H1 (cell line): ENCODE measurements around the gene TROAP. TPM values are rescaled to one million over a fixed set of nuclear protein-coding genes. Genes with fewer than 3 reads are reported as not detected.

ENCODE experiments used
- CTCF ChIA-PET: fragments of 300-600 bp; sonication (Branson Sonifier 250); formaldehyde crosslinking; loops from one replicate; lab custom pipeline; 2021; ENCODE audit not compliant: partially characterized antibody; lab: Charles Lee
- POLR2A ChIA-PET: fragments of 300-600 bp; sonication (Branson Sonifier 250); formaldehyde crosslinking; loops from one replicate; lab custom pipeline; 2021; ENCODE audit warnings: inconsistent platforms; ENCODE audit not compliant: partially characterized antibody; lab: Charles Lee
- DNase-seq, 2 experiments: peaks; one replicate each; pipeline versions ENCODE4 v3.0.0 to v3.0.0-alpha.2; 2010 to 2022; ENCODE audit warnings: low spot score in 2 of 2, low read depth in 1 of 2, mixed read lengths in 1 of 2
- FAIRE-seq: peaks from 2 replicates; lab custom pipeline; 2011; peaks lifted over from hg19 to GRCh38; lab: Jason Lieb, UNC
- H2AFZ ChIP-seq: 2 replicates; pipeline ENCODE4 v1.8.1; 2012; ENCODE audit warnings: low read length, inconsistent platforms
- H2AK5ac ChIP-seq: 2 replicates; pipeline ENCODE4 v1.6.1; 2013; ENCODE audit warnings: low read depth, low read length
- H2BK120ac ChIP-seq: replicated peaks from 2 replicates; pipeline ENCODE3; 2013; ENCODE audit warnings: low read depth, low read length, inconsistent platforms
- H2BK12ac ChIP-seq: 2 replicates; pipeline ENCODE4 v1.6.1; 2013; ENCODE audit warnings: low read depth, low read length
- H2BK15ac ChIP-seq: 2 replicates; pipeline ENCODE4 v1.6.1; 2013; ENCODE audit warnings: low read length
- H2BK20ac ChIP-seq: 2 replicates; pipeline ENCODE4 v1.6.1; 2013; ENCODE audit warnings: low read length
- H2BK5ac ChIP-seq: 2 replicates; pipeline ENCODE4 v1.6.1; 2013; ENCODE audit warnings: low read depth, low read length
- H3K14ac ChIP-seq: 2 replicates; pipeline ENCODE4 v1.6.1; 2013; ENCODE audit warnings: inconsistent platforms; ENCODE audit not compliant: insufficient read length
- H3K18ac ChIP-seq: 2 replicates; pipeline ENCODE4 v1.6.1; 2013; ENCODE audit warnings: low read length; ENCODE audit errors: extremely low read depth
- H3K23ac ChIP-seq: 2 replicates; pipeline ENCODE4 v1.6.1; 2013; ENCODE audit warnings: inconsistent platforms; ENCODE audit not compliant: insufficient read length
- H3K23me2 ChIP-seq: 2 replicates; pipeline ENCODE4 v1.6.1; 2013; ENCODE audit warnings: low read depth, low read length
- H3K27ac ChIP-seq: 2 replicates; pipeline ENCODE4 v1.6.1; 2011; ENCODE audit warnings: low read depth, low read length, inconsistent platforms
- H3K27me3 ChIP-seq, 4 experiments: replicated peaks in 1 of 4; 1 replicate in 1 of 4; 2 replicates in 3 of 4; pipeline versions ENCODE4 v1.6.1 to v1.8.1; 2011 to 2013; ENCODE audit warnings: low read length in 3 of 4, mild to moderate bottlenecking in 3 of 4, inconsistent platforms in 2 of 4, mixed read lengths in 2 of 4, moderate library complexity in 1 of 4; ENCODE audit not compliant: control insufficient read depth in 3 of 4, insufficient read depth in 3 of 4; ENCODE audit errors: extremely low read depth in 1 of 4
- H3K36me3 ChIP-seq, 4 experiments: 2 replicates each; pipeline versions ENCODE4 v1.6.1 to v1.8.1; 2011 to 2013; ENCODE audit warnings: mild to moderate bottlenecking in 4 of 4, low read length in 3 of 4, moderate library complexity in 2 of 4, control low read depth in 1 of 4, inconsistent platforms in 1 of 4; ENCODE audit not compliant: insufficient read depth in 4 of 4, control insufficient read depth in 2 of 4
- H3K4ac ChIP-seq: replicated peaks from 2 replicates; pipeline ENCODE3; 2013; ENCODE audit warnings: low read length, low read depth, mixed read lengths, inconsistent platforms; ENCODE audit not compliant: insufficient read length
- H3K4me1 ChIP-seq, 4 experiments: replicated peaks in 1 of 4; 1 replicate in 1 of 4; 2 replicates in 3 of 4; pipeline versions ENCODE4 v1.6.1 to v1.8.1; 2011 to 2013; ENCODE audit warnings: low read length in 3 of 4, inconsistent platforms in 2 of 4, mixed read lengths in 1 of 4; ENCODE audit not compliant: insufficient read depth in 4 of 4, control insufficient read depth in 3 of 4
- H3K4me2 ChIP-seq, 2 experiments: 2 replicates each; pipeline versions ENCODE4 v1.6.1 to v1.8.1; 2011 to 2013; ENCODE audit warnings: low read depth in 2 of 2, low read length in 2 of 2, control low read depth in 1 of 2, inconsistent platforms in 1 of 2, mild to moderate bottlenecking in 1 of 2; ENCODE audit not compliant: insufficient read depth in 1 of 2
- H3K4me3 ChIP-seq, 4 experiments: fragments of 200-600, 300-600 bp in 1 of 4; sonication (generic), shearing (Covaris generic), sonication (Bioruptor Twin) in 1 of 4; 2 replicates each; pipeline versions ENCODE4 v1.5.1 to v1.8.1; 2011 to 2016; ENCODE audit warnings: low read length in 4 of 4, low read depth in 3 of 4, control low read depth in 2 of 4, inconsistent platforms in 2 of 4, mild to moderate bottlenecking in 2 of 4, mixed read lengths in 1 of 4, moderate library complexity in 1 of 4; ENCODE audit not compliant: insufficient read depth in 2 of 4; ENCODE audit errors: extremely low read depth in 1 of 4
- H3K56ac ChIP-seq: replicated peaks from 2 replicates; pipeline ENCODE3; 2013; ENCODE audit warnings: low read depth, mild to moderate bottlenecking, mixed read lengths, low read length, inconsistent platforms; ENCODE audit not compliant: insufficient read length
- H3K79me1 ChIP-seq: 2 replicates; pipeline ENCODE4 v1.6.1; 2013; ENCODE audit warnings: low read depth, low read length, control low read depth
- H3K79me2 ChIP-seq, 2 experiments: 2 replicates each; pipeline versions ENCODE4 v1.6.1 to v1.8.1; 2012 to 2013; ENCODE audit warnings: low read length in 2 of 2, mild to moderate bottlenecking in 2 of 2, inconsistent platforms in 1 of 2; ENCODE audit not compliant: insufficient read depth in 2 of 2, control insufficient read depth in 1 of 2
- H3K9ac ChIP-seq, 4 experiments: replicated peaks in 1 of 4; 1 replicate in 1 of 4; 2 replicates in 3 of 4; pipeline versions ENCODE4 v1.6.1 to v1.8.1; 2011 to 2013; ENCODE audit warnings: low read depth in 3 of 4, low read length in 3 of 4, control low read depth in 2 of 4, mild to moderate bottlenecking in 2 of 4, moderate library complexity in 2 of 4, inconsistent platforms in 1 of 4; ENCODE audit errors: extremely low read depth in 1 of 4
- H3K9me3 ChIP-seq, 2 experiments: 2 replicates each; pipeline versions ENCODE4 v1.6.1 to v1.8.1; 2012 to 2013; ENCODE audit warnings: mild to moderate bottlenecking in 2 of 2, moderate library complexity in 2 of 2, control low read depth in 1 of 2, inconsistent platforms in 1 of 2, low read depth in 1 of 2, low read length in 1 of 2, mixed read lengths in 1 of 2; ENCODE audit not compliant: insufficient read depth in 2 of 2
- H4K20me1 ChIP-seq, 2 experiments: replicated peaks in 1 of 2; 2 replicates each; pipeline versions ENCODE3 to v1.8.1; 2011 to 2013; ENCODE audit warnings: inconsistent platforms in 2 of 2, low read length in 2 of 2, mild to moderate bottlenecking in 1 of 2; ENCODE audit not compliant: insufficient read depth in 2 of 2, control insufficient read depth in 1 of 2
- H4K5ac ChIP-seq: 2 replicates; pipeline ENCODE4 v1.6.1; 2013; ENCODE audit warnings: low read length, low read depth, mixed read lengths, inconsistent platforms; ENCODE audit not compliant: insufficient read length
- H4K8ac ChIP-seq: 2 replicates; pipeline ENCODE4 v1.8.0; 2013; ENCODE audit warnings: mild to moderate bottlenecking, moderate library complexity, low read length, inconsistent platforms; ENCODE audit not compliant: insufficient read depth; ENCODE audit errors: extremely low read depth
- H4K91ac ChIP-seq: replicated peaks from 2 replicates; pipeline ENCODE3; 2013; ENCODE audit warnings: low read length, mixed read lengths, inconsistent platforms; ENCODE audit not compliant: insufficient read length
- WGBS, 2 experiments: shearing (Covaris generic) in 1 of 2; methylation state at CpG; one replicate each; pipeline versions ENCODE4 v1.1.6 to v1.1.7; 2013 to 2015; ENCODE audit warnings: low lambda C conversion rate in 2 of 2, mixed read lengths in 2 of 2, inconsistent platforms in 1 of 2, low coverage in 1 of 2, missing lambda C conversion rate in 1 of 2; ENCODE audit not compliant: insufficient replicate concordance in 2 of 2, insufficient coverage in 1 of 2, insufficient read length in 1 of 2; ENCODE audit errors: extremely low coverage in 1 of 2, missing lambda C conversion rate in 1 of 2; 5-methylcytosine and 5-hydroxymethylcytosine counted together
- polyA plus RNA-seq, 7 experiments: library from polyadenylated mRNA; depleted of rRNA in 3 of 7; stranded (reverse) in 5 of 7; unstranded in 2 of 7; fragments of >200 nt in 5 of 7; fragments of 200-250 nt in 2 of 7; gene quantifications; 1 replicate in 5 of 7; 2 replicates in 1 of 7; 4 replicates in 1 of 7; pipeline versions ENCODE4 v1.2.1 to v1.2.3, GENCODE V29; 2011 to 2013; ENCODE audit warnings: missing spikeins in 2 of 7, mixed read lengths in 2 of 7
- total RNA-seq: library from RNA; stranded (reverse); fragmentation: NEBNext Ultra II Directional; extraction: Animal tissue kit (Norgen Biotek cat#: 25700); gene quantifications from 2 replicates; pipeline ENCODE4 v1.2.1, GENCODE V29; 2021

Gene TROAP
- total and polyA plus RNA-seq, 2 of the 8 experiments (the other 6 are each of a cell fraction or from before 2014, with no cell fraction given) = 36.7 to 52.0 TPM

DNA sequence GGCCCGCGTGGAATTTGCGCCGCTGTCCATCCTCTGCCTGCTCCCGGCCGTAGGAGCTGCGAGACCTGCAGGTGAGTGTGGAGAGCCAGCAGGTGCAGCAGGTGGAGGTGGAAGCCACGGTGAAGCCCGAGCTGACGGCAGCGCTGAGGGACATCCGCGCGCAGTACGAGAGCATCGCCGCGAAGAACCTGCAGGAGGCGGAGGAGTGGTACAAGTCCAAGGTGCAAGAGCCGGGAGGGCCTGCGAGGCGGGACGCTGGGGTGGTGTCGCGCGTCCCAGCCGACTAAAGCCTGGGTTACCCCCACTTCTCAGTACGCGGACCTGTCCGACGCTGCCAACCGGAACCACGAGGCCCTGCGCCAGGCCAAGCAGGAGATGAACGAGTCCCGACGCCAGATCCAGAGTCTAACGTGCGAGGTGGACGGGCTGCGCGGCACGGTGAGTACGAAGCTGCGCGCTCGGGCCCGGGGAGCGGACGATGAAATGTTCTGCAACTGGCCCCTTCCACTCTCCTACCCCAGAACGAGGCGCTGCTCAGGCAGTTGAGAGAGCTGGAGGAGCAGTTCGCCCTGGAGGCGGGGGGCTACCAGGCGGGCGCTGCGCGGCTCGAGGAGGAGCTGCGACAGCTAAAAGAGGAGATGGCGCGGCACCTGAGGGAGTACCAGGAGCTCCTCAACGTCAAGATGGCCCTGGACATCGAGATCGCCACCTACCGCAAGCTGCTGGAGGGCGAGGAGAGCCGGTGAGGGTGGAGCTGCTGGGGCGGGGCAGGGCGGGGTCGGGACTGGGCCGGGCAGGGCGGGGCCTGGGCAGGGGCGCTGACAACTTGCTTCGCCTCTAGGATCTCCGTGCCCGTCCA is 26.0 kb upstream of the TROAP start:
- Histone ChIP-seq H3K4me1 (peaks cover 0 to 36% (median 17%) of the 10 kb centered on the region in 4 experiments; a peak in 6 of 7 replicates), H2AFZ (peak overlapping the region; percentile 88; the same call in 1 of the 2 replicates)

More for the DNA sequence above, 26.0 kb upstream of the TROAP start:
- Histone ChIP-seq H3K27ac (no peak overlapping the region), H3K9ac (no peak overlapping the region), H3K4me3 (peak overlapping the region; percentile 4 to 59 (median 34); a peak in 7 of 8 replicates), H2BK120ac (no peak overlapping the region), H3K23me2 (peaks cover 11% of the 10 kb centered on the region; the same call in 1 of the 2 replicates), H3K36me3 (no peaks in the 10 kb centered on the region), H4K91ac (no peak overlapping the region), H2BK20ac (no peak overlapping the region), H4K5ac (no peak overlapping the region), H3K4ac (no peak overlapping the region), H4K20me1 (peaks cover 2 to 20% of the 10 kb centered on the region in 2 experiments), H3K56ac (no peak overlapping the region), H3K79me1 (no peaks in the 10 kb centered on the region), H3K18ac (no peak overlapping the region; the same call in 1 of the 2 replicates), H3K14ac (no peak overlapping the region), H2BK12ac (no peak overlapping the region), H2BK15ac (no peak overlapping the region; the same call in 1 of the 2 replicates), H3K23ac (no peak overlapping the region), H3K79me2 (no peaks in the 10 kb centered on the region), H3K4me2 (peak overlapping the region; percentile 60 to 99), H3K27me3 (peaks cover 47 to 69% (median 65%) of the 10 kb centered on the region in 4 experiments), H2BK5ac (no peak overlapping the region), H4K8ac (peak overlapping the region; percentile 86), H3K9me3 (no peaks in the 10 kb centered on the region), H2AK5ac (no peak overlapping the region)
- POLR2A ChIA-PET = interaction anchor here (0.9 to 5.0 kb wide), 10 partner anchors 15 to 166 kb away, joined by 3 to 48 read pairs (median 5); partner anchors contain the start of genes TROAP, TUBA1B and TUBA1C
- FAIRE-seq (no peak), DNase-seq (peak in 1 of 2 experiments; percentile 81)
- 5% methylated on average over 63 of the region's 77 CpGs; no CpG with 5 or more reads in 1 of the 2 experiments for WGBS, 2 experiments
- CTCF ChIA-PET = interaction anchor here (0.6 to 14.4 kb wide), 33 partner anchors 8 to 512 kb away, joined by 3 to 276 read pairs (median 3); partner anchors contain the start of genes C1QL4, DNAJC22 and TROAP
